EH (cell line): ENCODE results near the gene ITPR2.
"Not testable (repeated sequence)": the region's sequence is repeated elsewhere in the genome, so short reads cannot be mapped to it uniquely, and the experiment has no call there.

Source experiments
- DNase-seq: peaks from one replicate; pipeline ENCODE4 v3.0.0-alpha.2; 2015; ENCODE audit warnings: low read depth

ITPR2 gene

DNA sequence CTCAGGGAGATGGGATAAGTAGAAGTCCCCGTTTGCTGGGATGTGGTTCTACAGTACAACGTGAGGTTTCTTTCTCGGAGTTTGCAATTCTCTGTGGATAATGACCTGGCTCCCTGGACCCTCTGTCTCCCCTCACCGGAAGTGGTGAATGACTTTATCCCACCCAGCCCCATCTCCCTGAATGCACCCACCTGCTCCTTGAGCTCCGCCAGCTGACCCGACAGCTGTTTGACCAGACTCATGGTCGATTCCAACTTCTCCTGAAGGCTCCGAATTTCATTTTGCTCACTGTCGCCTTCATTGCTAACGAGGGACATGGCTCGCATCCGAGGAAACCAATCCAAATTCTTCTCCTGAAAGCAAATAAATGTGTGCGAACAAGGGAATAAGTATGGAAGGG lies 493.0 kb downstream of the ITPR2 start:
- no peak for DNase-seq

DNA sequence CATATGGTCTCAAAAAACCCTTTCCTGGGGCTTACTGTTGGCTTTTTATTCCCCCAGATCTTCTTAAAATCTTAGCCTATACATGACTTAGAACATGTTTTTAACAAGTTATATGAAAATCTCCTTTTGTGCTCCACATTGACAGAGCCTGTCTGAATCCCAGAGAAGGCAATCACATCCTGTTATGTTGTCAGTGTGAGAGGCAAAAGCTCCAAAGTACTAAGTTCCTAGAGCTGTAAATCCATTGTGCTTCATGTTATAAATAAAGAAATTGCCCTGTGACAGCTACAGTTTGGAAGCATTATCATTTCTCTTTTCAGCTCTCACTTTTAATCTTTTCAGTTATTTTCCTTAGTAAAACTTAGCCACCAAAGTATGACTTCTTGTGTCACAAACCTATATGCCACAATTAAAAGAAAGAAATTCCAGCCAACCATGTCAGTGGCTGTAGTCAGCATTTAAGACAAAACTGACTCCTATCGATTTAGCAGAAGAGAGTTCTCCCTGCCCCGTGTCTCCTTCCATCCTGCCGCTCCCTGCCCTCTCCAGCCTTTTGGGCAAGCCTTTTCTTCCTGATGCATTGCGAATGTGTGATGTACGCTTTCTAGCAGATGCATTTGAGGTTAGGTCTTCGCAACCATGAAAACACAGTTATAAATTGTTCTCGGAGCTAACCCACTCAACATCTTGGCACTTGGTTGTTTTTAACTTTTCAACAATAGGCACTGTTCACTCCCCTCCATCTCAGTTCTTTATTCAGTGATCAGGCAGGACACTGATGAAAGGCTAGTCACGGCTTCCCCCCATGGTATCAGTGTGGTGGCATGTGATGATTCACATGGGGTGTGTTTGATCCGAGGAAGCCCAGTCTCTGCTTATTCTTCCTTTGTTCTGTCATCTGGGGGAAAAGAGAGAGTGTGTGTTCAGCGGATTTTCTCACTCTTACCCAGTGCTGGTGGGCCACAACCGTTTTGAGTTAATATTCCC lies 494.1 kb downstream of the ITPR2 start:
- peak; percentile 70 for DNase-seq

DNA sequence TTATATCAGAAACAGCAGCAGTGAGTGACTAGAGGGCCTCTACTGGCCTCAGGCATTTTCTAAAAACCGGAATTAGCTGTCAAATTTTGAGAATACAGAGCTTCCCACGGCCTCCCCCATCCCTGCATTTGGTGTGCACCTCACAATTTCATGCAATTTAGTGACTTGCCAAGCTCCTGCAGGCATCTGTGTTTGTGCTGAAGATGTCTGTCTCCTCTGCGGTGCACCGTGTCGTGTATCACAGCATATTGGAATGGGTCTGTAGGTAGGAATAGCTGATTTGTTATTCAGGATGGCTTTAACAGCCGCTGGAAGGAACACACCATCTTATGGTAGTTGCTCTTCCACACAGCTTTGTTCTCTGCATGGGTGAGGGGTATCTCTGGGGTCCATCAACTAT lies 497.3 kb downstream of the ITPR2 start:
- no peak for DNase-seq

DNA sequence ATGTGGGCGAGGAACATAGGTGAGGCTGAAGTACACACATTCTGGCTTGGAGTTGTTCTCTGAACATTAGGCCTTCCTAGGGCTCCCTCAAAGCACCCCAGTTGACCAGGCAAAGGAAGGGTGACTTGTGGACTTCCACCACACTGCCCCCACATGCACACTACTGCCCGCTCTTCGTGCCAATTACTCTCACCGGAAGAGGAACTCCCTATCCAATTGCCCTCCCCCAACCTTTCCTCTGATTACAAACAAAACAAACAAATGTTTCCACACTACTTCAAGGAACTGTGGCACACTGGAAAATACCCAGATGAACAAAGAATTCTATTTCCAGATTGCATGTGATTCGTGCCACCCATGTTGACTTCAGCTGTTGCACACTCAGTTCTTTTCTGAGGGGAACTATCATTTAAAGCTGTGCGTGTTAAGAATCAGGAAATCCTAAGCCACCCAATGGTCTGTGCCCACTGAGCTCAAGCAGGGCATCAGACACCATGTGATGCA lies 498.3 kb downstream of the ITPR2 start:
- DNase-seq = no peak

DNA sequence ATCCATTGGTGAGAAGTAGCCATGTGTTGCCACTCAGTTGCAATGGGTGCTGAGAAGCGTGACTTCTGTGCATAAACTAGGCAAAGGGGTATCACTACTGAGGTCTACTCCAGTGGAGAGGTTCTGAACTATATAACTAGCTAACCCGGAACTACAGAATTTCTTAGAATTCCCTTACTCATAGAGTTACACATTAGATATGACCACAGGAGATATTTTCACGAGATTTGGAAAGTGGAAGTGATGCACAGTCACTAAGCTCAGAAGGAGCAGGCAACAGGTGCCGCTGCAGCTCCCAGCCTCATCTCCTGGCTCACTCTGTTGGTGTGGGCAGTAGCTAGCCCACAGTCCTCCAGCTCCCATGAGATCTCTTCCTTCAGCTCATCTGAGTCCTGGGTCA lies 501.0 kb downstream of the ITPR2 start:
- DNase-seq = no peak

DNA sequence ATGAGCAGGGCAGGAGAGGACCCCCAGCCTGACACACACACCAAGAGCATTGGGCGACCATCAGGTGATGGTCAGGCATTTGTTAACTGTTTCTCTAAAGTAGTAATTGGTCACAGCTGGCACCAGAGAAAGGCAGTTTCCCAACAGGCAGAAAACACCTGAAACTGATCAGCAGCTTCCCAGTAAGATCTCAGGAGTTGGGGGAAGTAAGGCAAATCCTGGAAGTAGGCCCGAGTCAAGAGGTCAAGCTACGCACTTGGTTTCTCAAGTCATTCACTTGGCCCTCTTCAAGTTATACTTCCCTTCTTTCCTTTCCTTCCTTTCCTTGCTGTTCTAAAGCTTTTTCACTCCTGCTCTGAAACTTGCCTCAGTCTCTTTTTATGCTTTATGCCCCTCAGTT lies 501.9 kb downstream of the ITPR2 start:
- DNase-seq = no peak

DNA sequence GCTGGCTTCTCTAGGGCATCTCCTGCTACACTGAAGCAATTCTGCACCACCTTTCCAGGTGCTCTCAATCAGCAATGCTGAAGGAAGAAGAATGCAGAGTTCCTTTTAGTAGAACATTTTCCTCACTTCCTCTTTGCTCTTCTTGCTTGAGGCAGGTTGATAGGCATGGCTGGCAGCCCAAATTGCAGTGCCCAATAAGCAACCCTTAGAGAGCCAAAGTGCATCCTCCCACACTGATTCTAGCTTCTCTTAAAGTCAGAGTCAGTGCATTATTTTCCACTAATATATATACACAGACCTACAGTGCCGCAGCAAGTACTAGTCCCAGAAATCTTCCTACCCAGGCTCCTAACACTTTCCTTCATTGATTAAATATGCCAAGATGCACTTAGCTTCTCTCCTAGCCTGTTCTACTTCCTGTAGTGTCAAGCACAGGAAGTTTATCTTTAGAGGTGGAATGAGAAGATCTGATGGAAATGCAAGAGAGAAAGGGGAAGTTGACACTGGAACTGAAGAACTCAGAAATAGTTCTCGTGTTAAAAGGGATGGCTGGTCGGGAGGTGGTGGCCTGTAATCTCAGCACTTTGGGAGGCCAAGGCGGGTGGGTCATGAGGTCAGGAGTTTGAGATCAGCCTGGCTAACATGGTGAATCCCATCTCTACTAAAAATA lies 504.9 kb downstream of the ITPR2 start:
- no peak for DNase-seq

DNA sequence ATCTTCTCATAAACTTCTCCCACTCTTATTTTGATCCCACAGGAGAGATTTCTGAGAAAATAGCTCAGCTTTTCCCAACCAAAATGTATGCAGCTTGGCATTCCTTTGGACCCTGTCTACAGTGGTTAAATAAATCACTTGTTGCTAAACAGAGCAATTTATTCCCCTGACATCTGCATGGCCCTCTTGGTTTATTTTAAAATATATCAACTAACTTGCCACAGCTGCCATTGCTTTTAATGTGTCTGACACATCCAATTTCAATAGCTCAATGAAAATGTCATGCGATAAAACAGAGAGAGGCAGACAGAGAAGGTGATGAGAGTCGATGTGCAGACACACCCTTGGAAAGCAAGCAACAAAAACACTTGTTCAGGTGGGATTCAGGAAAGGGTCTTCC lies 509.3 kb downstream of the ITPR2 start:
- no peak for DNase-seq

DNA sequence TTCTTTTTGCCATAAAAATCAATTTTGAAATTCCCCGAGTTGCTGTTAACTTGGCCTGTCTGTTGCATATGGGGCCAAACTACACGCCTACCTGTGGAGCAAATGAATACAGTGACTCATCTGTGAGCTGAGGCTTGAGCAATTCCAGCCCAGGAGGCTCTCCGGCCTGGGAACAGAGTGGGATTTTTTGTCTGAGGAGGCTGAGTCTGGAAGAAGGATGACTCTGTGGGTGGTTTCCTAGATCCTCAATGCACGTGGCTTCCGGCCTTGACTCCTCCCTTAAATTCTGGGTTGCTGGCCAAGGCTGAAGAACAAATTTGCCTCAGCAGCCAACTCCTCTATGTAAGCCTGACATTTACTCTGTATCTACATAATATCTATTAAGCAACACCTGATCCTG lies 513.5 kb downstream of the ITPR2 start:
- DNase-seq = peak; percentile 76

DNA sequence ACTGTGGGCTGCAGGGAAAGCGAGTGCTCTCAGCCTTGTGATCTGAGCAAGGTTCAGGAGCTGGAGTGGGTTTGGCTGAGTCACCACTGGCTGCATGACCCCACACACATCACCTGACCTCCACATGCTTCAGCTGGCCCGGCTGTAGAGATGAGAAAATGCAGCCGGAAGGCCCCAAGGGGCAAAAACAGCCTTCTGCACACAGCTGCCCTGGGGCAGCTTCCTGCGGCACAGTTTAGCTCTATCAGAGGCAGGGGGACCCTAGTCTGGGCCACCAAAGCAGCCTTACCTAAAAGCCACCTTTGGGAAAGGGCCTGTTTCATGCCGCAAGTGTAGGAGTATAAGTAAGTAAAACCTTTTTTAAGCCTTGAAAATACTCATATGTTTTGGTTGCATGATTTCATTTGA lies 514.3 kb downstream of the ITPR2 start:
- DNase-seq = peak; percentile 77

DNA sequence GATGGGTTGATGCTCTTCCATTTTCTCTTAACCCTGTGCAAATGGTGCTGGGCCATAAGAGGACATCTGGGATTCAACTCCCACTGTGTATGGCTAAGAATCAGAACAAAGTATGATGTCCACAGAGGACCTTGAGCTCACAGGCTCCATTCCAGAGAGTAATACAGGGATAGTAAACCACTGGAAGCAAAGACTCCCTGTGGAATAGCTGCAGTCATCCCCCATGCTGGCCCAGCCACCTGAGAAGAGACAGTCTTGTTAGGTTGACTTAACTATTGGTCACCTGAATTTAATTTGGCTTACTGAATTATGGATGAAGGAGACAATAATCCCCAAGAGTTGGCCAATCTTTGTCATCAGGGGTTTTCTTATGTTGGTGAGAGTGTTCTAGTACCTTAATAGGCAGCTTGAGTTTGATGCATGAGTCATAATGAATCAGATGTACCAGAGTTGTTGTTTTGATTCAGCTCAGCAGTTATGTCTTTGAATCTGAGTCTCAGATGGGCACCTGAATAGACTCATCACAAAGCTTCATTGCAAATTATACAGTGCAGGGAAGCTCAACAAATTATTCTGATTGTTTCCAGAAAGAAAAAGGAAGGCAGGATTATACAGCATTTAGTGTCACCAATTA lies 514.9 kb downstream of the ITPR2 start:
- peak; percentile 67 for DNase-seq

DNA sequence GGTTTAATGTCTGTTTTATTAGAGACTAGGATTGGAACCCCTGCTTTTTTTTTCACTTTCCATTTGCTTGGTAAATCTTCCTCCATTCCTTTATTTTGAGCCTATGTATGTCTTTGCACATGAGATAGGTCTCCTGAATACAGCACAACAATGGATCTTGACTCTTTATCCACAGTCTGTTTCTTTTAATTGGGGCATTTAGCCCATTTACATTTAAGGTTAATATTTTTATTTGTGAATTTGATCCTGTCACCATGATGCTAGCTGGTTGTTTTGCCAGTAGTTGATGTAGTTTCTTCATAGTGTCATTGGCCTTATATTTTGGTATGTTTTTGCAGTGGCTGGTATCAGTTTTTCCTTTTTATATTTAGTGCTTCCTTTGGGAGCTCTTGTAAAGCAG lies 518.9 kb downstream of the ITPR2 start:
- DNase-seq = not testable (repeated sequence)

DNA sequence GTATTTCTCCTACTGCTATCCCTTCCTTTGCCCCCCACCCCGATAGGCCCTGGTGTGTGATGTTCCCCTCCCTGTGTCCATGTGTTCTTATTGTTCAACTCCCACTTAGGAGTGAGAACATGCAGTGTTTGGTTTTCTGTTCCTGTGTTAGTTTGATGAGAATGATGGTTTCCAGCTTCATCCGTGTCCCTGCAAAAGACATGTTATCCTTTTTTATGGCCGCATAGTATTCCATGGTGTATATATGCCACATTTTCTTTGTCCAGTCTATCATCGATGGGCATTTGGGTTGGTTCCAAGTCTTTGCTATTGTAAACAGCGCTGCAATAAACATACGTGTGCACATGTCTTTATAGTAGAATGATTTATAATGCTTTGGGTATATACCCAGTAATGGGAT lies 522.5 kb downstream of the ITPR2 start:
- not testable (repeated sequence) for DNase-seq

DNA sequence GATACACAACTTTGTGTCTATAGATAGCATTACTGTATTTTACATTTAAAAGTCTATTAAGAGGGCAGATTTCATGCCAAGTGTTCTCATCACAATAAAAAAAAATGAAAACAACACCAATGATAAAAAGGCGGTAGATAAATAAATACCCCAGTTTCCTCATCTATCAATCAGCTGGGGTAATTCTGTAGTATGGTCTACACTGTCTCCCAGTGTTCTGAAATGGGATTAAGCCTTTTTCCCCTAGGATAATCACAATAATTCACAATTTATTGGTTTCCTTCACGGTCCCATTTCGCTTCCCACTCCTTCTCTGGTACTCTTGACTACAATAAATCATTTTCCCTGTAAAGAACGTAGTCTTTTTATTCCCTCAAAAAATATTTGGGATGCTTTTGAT lies 523.4 kb downstream of the ITPR2 start:
- no peak for DNase-seq

DNA sequence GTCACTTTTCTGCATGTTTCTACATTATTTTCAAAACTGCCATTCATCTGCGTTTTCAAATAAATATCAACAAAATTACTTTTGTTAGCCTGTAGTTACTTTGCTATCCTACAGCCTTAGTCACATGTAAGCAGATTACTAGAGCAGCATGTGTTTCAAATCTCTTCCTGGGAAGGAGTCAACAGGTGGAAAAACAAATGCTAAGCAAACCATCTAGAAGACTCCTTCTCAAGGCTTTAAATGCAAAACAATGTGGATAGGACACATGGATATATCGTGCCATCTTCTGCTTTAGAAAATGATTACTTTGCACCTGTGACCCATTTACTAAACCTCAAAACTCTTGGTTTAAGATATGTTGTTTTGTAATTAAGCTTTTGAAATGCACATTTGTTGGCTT lies 528.7 kb downstream of the ITPR2 start:
- DNase-seq = no peak

DNA sequence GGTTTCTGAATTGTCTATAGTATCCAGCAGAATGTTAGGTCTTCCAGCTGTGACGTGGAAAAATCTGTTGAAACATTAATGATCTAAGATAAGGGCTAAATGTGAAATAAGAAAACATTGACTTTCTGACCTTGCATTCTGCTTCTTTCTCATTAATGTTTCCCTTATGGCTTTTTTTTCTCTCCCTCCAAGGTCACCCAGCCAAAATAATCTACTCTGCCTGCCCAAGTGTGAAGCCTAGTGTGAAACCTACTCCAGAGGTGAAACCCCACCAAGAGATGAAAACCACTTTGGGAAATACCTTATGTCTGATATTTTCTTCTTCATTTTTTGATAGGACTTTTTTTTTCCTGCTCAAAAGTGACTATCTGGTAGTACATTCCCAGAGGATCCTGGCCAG lies 529.6 kb downstream of the ITPR2 start:
- DNase-seq = no peak

DNA sequence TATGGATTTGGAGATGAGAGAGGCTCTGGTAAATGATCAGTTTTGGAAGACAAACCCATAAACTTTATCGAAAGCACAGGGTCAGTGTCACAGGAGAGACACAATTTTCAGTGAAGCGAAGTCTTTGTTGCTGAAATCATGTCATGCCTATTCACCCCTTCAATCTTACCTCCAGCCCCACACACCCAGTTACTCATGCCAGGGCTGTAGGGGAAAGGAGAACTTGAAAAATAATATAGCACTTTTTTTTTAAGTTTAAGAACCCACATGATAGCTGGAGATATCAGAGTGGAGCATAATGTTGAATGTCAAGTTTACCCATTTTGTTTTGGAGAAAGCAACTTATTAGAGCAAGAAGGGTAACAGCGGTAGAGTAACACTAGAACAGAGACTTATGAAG lies 530.2 kb downstream of the ITPR2 start:
- DNase-seq = no peak

DNA sequence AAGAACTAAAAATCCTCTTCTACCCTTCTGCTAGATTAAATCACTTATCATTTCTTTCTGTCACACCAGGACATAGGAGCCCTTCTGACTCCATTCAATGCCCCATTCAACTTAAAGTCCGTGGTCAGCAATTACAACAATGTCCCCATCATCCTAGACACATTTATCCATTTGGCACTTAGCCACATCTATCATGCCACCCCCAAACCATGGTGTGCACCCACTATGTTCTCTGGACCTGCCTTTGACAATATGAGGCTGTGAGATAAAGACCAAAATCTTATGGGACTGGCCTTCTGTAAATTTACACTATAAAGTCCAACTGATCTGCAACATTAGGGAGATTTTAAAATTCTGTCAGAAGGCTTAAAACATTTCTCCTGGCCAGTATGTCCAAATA lies 533.2 kb downstream of the ITPR2 start:
- no peak for DNase-seq

DNA sequence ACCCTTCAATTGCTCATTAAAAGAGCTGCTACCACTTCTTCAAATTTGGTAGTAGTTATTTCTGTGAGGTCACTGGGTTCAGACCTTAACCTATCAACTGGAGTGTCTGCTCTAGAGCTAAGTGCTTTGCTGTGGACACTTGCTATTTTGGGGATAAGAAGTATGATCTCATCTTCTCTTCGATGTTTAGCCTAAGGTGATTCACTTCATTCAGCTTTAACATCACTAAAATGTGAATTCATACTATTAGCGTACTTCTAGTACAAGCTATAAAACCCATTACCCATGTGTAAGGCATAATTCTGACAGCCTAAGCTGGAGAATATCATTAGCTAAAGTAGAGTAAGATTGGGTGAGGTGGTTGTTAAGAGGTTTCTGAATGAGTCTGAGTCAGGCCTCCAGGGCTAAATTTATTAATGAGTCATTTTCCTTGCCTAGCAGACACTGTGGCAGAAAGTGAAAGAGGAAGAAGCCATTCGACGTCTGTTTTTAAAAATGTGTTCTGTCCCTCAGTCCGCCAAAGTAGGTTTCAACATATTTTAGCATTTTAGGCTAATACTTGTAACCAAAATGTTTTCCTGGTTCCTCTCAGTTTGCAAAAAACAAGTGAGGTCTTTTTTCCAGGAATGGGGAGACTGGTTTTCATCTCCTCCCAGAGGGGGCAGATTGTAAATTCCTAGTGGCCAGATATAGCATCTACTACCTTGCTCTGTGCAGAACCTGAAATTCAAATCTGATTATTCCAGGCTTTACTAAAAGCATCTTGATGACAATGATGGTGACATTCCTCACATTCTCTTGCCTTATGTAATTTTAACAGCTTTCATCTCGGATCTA lies 534.0 kb downstream of the ITPR2 start:
- peak; percentile 90 for DNase-seq

DNA sequence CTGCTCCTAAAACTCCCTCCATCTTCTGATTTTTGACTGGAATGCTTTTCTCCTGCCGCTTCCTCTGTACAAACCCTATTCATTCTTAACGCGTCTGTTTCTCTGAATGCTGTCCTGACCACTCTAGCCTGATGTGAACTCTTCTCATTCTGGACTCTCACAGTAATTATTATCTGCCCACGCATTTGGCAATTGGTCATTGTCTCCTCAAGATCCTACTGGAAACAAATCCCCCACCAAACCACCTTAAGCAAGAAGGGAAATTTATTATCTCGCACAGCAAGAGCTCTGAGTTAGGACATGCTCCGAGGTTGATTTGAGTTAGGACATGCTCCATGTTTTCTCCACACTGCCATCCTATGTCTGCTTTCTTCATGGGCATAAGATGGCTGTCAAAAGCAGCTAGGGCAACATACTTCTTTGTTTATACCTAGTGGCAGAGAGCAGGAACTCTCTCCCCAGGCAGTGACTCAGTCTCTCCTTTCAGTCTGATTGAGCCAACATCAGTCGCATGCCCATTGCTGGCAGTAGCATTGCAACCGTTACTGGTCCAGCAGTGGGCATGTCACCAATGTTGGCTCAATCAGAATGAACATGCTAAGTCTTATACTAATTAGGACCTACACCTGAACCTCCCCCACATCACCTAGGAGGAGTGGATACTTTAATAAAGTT lies 535.5 kb downstream of the ITPR2 start:
- DNase-seq = peak; percentile 37

DNA sequence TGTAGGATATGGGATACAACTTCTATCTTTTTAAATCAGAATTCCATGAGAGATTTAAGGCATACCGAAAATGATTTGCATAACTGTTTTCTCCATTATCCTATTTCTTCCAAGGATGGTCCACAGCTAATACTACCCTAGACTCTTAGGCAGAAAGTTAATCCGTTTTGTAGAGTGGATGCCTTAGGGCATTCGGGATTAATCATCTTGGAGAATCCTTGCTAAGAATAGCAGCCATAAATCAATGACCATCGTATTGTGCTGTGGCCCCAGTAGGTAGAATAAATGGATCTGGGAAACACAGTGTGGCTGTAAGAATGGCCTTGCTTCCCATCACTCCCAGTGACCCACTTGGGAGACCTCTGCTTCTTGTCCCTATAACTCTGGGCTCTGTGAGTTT lies 538.0 kb downstream of the ITPR2 start:
- peak; percentile 43 for DNase-seq
